DND-41 (cell line): ENCODE measurements around the gene GPR18.

Experiments used
- ATAC-seq: fragments of 200-7000 bp; cut with Tn5 transposase; 3 replicates; pipeline ENCODE4 v1.9.1; 2021; ENCODE audit warnings: low read depth; ENCODE audit not compliant: insufficient read depth
- DNase-seq: peaks from one replicate; pipeline ENCODE4 v3.0.0-alpha.2; 2020
- H2AFZ ChIP-seq: 2 replicates; pipeline ENCODE4 v1.6.0; 2012; ENCODE audit warnings: low read depth, low read length
- H3K27ac ChIP-seq: 2 replicates; pipeline ENCODE4 v1.5.1; 2012; ENCODE audit warnings: low read length, inconsistent platforms
- H3K27me3 ChIP-seq: fragments of 200-600 bp; sonication (generic); 2 replicates; pipeline ENCODE4 v1.6.0; 2012; ENCODE audit warnings: low read length, mild to moderate bottlenecking, inconsistent platforms; ENCODE audit not compliant: insufficient read depth, poor library complexity
- H3K36me3 ChIP-seq: 2 replicates; pipeline ENCODE4 v1.5.1; 2012; ENCODE audit warnings: low read length, inconsistent platforms; ENCODE audit not compliant: insufficient read depth
- H3K4me1 ChIP-seq: 2 replicates; pipeline ENCODE4 v1.5.1; 2012; ENCODE audit warnings: mild to moderate bottlenecking, low read length; ENCODE audit not compliant: insufficient read depth
- H3K4me2 ChIP-seq: 2 replicates; pipeline ENCODE4 v1.6.0; 2012; ENCODE audit warnings: mild to moderate bottlenecking, moderate library complexity, low read length, inconsistent platforms; ENCODE audit not compliant: insufficient read depth
- H3K4me3 ChIP-seq, 2 experiments: fragments of 200-600 bp in 1 of 2; shearing (Covaris generic) in 1 of 2; 2 replicates each; pipeline ENCODE4 v1.5.1; 2012 to 2016; ENCODE audit warnings: inconsistent platforms in 2 of 2, low read length in 2 of 2, mild to moderate bottlenecking in 2 of 2, low read depth in 1 of 2, moderate library complexity in 1 of 2
- H3K79me2 ChIP-seq: 2 replicates; pipeline ENCODE4 v1.6.0; 2012; ENCODE audit warnings: low read length, inconsistent platforms; ENCODE audit not compliant: insufficient read depth
- H3K9ac ChIP-seq: 2 replicates; pipeline ENCODE4 v1.6.0; 2012; ENCODE audit warnings: low read depth, mild to moderate bottlenecking, inconsistent platforms, low read length, moderate library complexity
- H3K9me3 ChIP-seq: 2 replicates; pipeline ENCODE4 v1.5.1; 2012; ENCODE audit warnings: low read length, moderate library complexity, mild to moderate bottlenecking, inconsistent platforms; ENCODE audit not compliant: insufficient read depth, severe bottlenecking
- H4K20me1 ChIP-seq: 2 replicates; pipeline ENCODE4 v1.6.0; 2012; ENCODE audit warnings: low read length; ENCODE audit not compliant: insufficient read depth
- CTCF ChIP-seq: IDR thresholded peaks from 2 replicates; pipeline ENCODE4 v1.5.1; 2012; ENCODE audit warnings: borderline replicate concordance, low read length, moderate library complexity, mild to moderate bottlenecking; ENCODE audit not compliant: poor library complexity, severe bottlenecking; ENCODE audit errors: extremely low read depth
- EZH2 ChIP-seq: IDR thresholded peaks from 3 replicates; pipeline ENCODE4 v1.6.1; 2012; ENCODE audit warnings: borderline replicate concordance, low read depth, mild to moderate bottlenecking, moderate library complexity, low read length, inconsistent platforms; ENCODE audit not compliant: severe bottlenecking

The GPR18 gene

GRCh38 chr13:99255271-99255670 lies 2.9 kb downstream of the GPR18 start:
- ATAC-seq (no peak), DNase-seq (no peak)
- Histone ChIP-seq H3K4me3 (no peak overlapping the region), H3K9me3 (no peaks in the 10 kb centered on the region), H3K4me2 (no peak overlapping the region), H3K36me3 (peaks cover 38% of the 10 kb centered on the region), H4K20me1 (0 out of 2 replicates have a peak, but pooled peaks cover 3% of the 10 kb centered on the region), H3K27me3 (no peaks in the 10 kb centered on the region), H3K4me1 (0 out of 2 replicates have a peak, but pooled peaks cover 2% of the 10 kb centered on the region), H3K79me2 (peaks cover 6% of the 10 kb centered on the region), H3K27ac (no peak overlapping the region), H3K9ac (no peak overlapping the region), H2AFZ (no peak overlapping the region)
- TF ChIP-seq CTCF (no peak), EZH2 (no peak)

- no peak overlapping the region for H3K4me2 ChIP-seq
- no peak overlapping the region for H3K9ac ChIP-seq
- H3K27me3 ChIP-seq = no peaks in the 10 kb centered on the region
- no peak overlapping the region for H3K4me3 ChIP-seq
- H3K36me3 ChIP-seq = peaks cover 34% of the 10 kb centered on the region
- H3K4me1 ChIP-seq = 0 out of 2 replicates have a peak, but pooled peaks cover 2% of the 10 kb centered on the region
- DNase-seq (no peak), ATAC-seq (no peak)
- TF ChIP-seq CTCF (no peak), EZH2 (no peak)
- H2AFZ ChIP-seq = no peak overlapping the region
- H3K27ac ChIP-seq = no peak overlapping the region
- H3K79me2 ChIP-seq = peaks cover 6% of the 10 kb centered on the region
- 0 out of 2 replicates have a peak, but pooled peaks cover 3% of the 10 kb centered on the region for H4K20me1 ChIP-seq
- H3K9me3 ChIP-seq = no peaks in the 10 kb centered on the region
Measured at GRCh38 chr13:99254830-99255229, 3.3 kb downstream of the GPR18 start.

GRCh38 chr13:99251921-99252320 lies 6.3 kb downstream of the GPR18 start:
- Histone ChIP-seq H4K20me1 (0 out of 2 replicates have a peak, but pooled peaks cover 3% of the 10 kb centered on the region), H3K79me2 (peaks cover 9% of the 10 kb centered on the region), H3K4me2 (no peak overlapping the region), H3K27ac (no peak overlapping the region), H2AFZ (no peak overlapping the region), H3K27me3 (no peaks in the 10 kb centered on the region), H3K9me3 (no peaks in the 10 kb centered on the region), H3K4me3 (no peak overlapping the region), H3K36me3 (peaks cover 50% of the 10 kb centered on the region), H3K9ac (no peak overlapping the region), H3K4me1 (no peaks in the 10 kb centered on the region)
- DNase-seq = no peak
- ATAC-seq = no peak
- no peak for TF ChIP-seq CTCF
- no peak for TF ChIP-seq EZH2
